Activated CD4-positive, alpha-beta T cell treated with anti-CD3 and anti-CD28 coated beads, Interleukin-2, amount 50 U/mL, for 4 hours (primary cell): ENCODE measurements around the gene USE1.
A peak's percentile ranks its signal among the peaks of the same experiment; 100 is the strongest.

Source experiments
- DNase-seq, 2 experiments: peaks; one replicate each; pipeline ENCODE4 v3.0.0-alpha.2; 2020

The USE1 gene

DNA sequence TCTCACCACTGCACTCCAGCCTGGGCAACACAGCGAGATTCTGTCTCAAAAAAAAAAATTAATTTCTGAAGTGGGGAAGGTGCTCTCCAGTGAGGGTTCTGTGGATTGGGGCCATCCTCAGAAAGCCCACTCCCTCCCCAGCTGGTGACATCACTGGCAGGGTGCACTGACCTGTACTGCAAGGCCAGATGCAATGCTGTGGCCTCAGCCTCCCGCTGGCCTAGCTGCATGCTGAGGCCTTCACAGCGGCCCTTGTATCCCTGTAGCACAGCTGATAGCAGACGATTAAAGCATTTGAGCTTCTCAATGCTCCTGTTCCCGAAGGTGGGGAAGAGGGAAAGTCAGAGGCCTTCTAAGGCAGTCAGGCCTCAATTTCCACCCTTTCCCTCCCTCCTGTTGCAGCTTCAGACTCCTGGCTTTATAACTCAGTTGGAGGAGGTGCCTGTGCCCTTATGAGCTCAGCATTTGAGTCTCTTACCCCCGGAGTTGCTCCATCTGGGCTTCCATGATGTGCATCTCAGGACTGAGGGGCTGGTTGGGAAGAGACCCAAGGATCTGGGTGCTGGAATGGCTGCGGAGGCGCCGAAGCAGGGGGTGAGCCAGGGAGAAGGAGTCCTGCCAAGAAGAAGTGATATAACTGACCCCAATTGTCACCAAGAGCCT, 44.1 kb downstream of the USE1 start:
- no peak for DNase-seq

- no peak for DNase-seq
Measured at GRCh38 chr19:17259934-17260333, 44.8 kb downstream of the USE1 start.

- DNase-seq: peak; percentile 88
Measured at GRCh38 chr19:17260842-17261325, 45.7 kb downstream of the USE1 start.

GRCh38 chr19:17262557-17262956, 47.4 kb downstream of the USE1 start:
- no peak for DNase-seq

DNA sequence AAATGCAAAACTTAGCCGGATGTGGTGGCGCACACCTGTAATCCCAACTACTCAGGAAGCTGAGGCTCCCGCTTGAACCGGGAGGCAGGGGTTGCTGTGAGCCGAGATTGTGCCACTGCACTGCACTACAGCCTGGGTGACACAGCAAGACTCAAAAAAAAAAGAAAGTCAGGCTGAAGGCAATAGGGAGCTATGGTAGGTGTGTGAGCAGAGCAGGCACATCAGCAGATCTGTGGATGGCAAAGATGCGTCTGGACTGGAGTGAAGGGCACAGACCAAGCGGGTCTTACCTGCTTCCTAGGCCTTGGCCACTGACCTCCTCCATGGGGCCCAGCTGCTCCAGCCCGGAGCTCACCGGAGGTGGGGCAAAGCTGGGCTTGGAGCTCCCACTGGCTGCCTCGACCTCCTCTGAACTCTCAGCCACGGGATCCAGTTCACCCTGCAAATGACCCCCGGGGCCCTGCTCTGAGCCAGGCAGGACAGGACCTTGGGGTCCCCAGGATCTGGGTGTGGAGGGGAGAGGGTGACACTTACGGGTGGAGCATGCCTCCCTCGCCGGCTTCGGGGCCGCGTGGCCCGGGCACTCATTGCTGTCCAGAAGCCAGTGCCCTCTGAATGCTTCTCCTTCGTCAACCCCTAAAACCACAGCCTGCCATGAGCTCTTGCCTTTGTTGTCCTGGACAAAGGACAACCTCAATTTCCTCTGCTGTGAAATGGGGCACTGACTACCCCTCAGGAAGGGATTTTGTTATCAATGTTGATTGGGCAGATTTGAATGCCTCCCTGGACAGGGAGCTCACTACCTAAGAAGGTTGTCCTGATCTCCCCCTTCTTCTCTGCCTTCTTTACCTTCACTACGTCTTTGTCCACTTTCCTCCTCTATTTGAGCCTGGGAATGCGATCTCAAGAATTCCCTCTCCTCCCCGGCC, 48.8 kb downstream of the USE1 start:
- DNase-seq: no peak

DNA sequence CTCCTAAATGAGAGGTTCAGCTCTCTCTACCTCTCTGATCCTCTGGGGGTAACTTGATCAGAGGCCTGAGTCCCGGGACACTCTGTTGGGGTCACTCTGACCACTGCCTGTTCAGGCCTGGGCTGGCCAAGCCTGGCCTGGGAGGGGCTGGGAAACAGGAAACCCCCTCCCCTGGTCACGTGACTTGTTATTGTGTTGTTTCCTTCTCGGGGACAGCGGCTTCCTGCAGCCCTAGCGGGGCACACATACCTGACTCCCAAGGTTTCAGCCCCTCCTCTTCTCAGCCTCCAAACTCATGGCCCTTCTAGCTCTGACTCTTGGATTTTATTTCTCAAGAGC, 49.5 kb downstream of the USE1 start, which contains the start of gene USHBP1:
USHBP1 (minus strand) TSS at position 105 of the 339 bp plus-strand sequence. CDS start 446 bp downstream, outside the sequence.
- no peak for DNase-seq

DNA sequence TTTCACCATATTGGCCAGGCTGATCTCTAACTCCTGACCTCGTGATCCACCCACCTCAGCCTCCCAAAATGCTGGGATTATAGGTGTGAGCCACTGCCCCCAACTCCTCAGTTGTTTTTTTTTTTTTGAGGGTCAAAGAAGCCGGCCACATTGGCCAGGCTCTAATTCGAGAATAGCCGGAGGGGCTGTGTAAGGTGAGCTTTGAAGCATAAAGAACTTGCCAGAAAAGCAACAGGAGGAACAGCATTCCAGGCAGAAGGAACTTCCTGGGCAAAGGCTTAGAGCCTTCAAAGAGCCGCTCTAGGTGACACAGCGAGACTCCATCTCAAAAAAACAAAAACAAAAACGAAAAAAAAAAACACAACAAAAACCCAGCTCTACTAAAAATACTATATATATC, 50.9 kb downstream of the USE1 start:
- DNase-seq: no peak

- no peak for DNase-seq
Measured at GRCh38 chr19:17266589-17266974, 51.4 kb downstream of the USE1 start.

GRCh38 chr19:17266975-17267788, 52.0 kb downstream of the USE1 start, which contains the start of gene BABAM1:
TSS of gene BABAM1 (plus strand) at chr19:17267443. CDS start at chr19:17268807, 1,364 bp downstream.
- DNase-seq: peak; percentile 92 to 94

GRCh38 chr19:17268754-17269153, 53.6 kb downstream of the USE1 start:
- no peak for DNase-seq
